Trophoblast cell (in vitro differentiated cells and primary cell): ENCODE data around the gene EXOC3L1.

Source experiments
- DNase-seq, 2 donors: peaks; one replicate each; pipeline ENCODE4 v3.0.0-alpha.2; 2016
- H2AFZ ChIP-seq: 2 replicates; pipeline ENCODE4 v1.6.1; 2013; ENCODE audit warnings: low read length, moderate library complexity, mild to moderate bottlenecking; ENCODE audit not compliant: insufficient read depth, poor library complexity
- H2AK5ac ChIP-seq: 2 replicates; pipeline ENCODE4 v1.6.1; 2013; ENCODE audit warnings: mild to moderate bottlenecking, low read length
- H2BK120ac ChIP-seq: 2 replicates; pipeline ENCODE4 v1.6.1; 2013; ENCODE audit warnings: low read length, mild to moderate bottlenecking, moderate library complexity; ENCODE audit not compliant: insufficient read depth, poor library complexity
- H2BK12ac ChIP-seq: 2 replicates; pipeline ENCODE4 v1.6.1; 2013; ENCODE audit warnings: mild to moderate bottlenecking, low read length, moderate library complexity
- H2BK5ac ChIP-seq: 2 replicates; pipeline ENCODE4 v1.6.1; 2013; ENCODE audit warnings: low read length, low read depth, moderate library complexity, mild to moderate bottlenecking; ENCODE audit not compliant: poor library complexity
- H3K14ac ChIP-seq: 2 replicates; pipeline ENCODE4 v1.6.1; 2013; ENCODE audit warnings: mild to moderate bottlenecking, low read length
- H3K18ac ChIP-seq: 2 replicates; pipeline ENCODE4 v1.6.1; 2013; ENCODE audit warnings: mild to moderate bottlenecking, low read length
- H3K23ac ChIP-seq: 2 replicates; pipeline ENCODE4 v1.6.1; 2013; ENCODE audit warnings: low read length
- H3K27ac ChIP-seq: 2 replicates; pipeline ENCODE4 v1.5.1; 2013; ENCODE audit warnings: low read depth, mild to moderate bottlenecking, inconsistent platforms, low read length, moderate library complexity
- H3K27me3 ChIP-seq: 2 replicates; pipeline ENCODE4 v1.6.1; 2013; ENCODE audit warnings: inconsistent platforms, mild to moderate bottlenecking, low read length, moderate library complexity; ENCODE audit not compliant: insufficient read depth
- H3K36me3 ChIP-seq, 2 experiments: 1 replicate in 1 of 2; 2 replicates in 1 of 2; pipeline ENCODE4 v1.6.1; 2013; ENCODE audit warnings: low read length in 2 of 2, mild to moderate bottlenecking in 2 of 2, moderate library complexity in 1 of 2; ENCODE audit not compliant: insufficient read depth in 2 of 2, control insufficient read depth in 1 of 2
- H3K4ac ChIP-seq: 2 replicates; pipeline ENCODE4 v1.6.1; 2013; ENCODE audit warnings: low read depth, mild to moderate bottlenecking, low read length, moderate library complexity
- H3K4me1 ChIP-seq, 2 experiments: 1 replicate in 1 of 2; 2 replicates in 1 of 2; pipeline ENCODE4 v1.6.1; 2013; ENCODE audit warnings: low read length in 2 of 2, mild to moderate bottlenecking in 2 of 2, moderate library complexity in 1 of 2; ENCODE audit not compliant: insufficient read depth in 2 of 2, control insufficient read depth in 1 of 2
- H3K4me2 ChIP-seq: 2 replicates; pipeline ENCODE4 v1.6.1; 2013; ENCODE audit warnings: inconsistent platforms, mild to moderate bottlenecking, low read length, moderate library complexity
- H3K4me3 ChIP-seq: 2 replicates; pipeline ENCODE4 v1.5.1; 2013; ENCODE audit warnings: mild to moderate bottlenecking, low read depth, low read length, inconsistent platforms
- H3K79me1 ChIP-seq: one replicate; pipeline ENCODE4 v1.6.1; 2013; ENCODE audit warnings: low read length
- H3K79me2 ChIP-seq: 2 replicates; pipeline ENCODE4 v1.6.1; 2013; ENCODE audit warnings: low read length, mild to moderate bottlenecking; ENCODE audit not compliant: control insufficient read depth, insufficient read depth, poor library complexity
- H3K9ac ChIP-seq: 2 replicates; pipeline ENCODE4 v1.6.1; 2013; ENCODE audit warnings: mild to moderate bottlenecking, low read length
- H3K9me3 ChIP-seq: 2 replicates; pipeline ENCODE4 v1.6.1; 2013; ENCODE audit warnings: low read depth, mild to moderate bottlenecking, control low read depth, inconsistent platforms, low read length; ENCODE audit not compliant: insufficient read depth
- H4K12ac ChIP-seq: 2 replicates; pipeline ENCODE4 v1.6.1; 2013; ENCODE audit warnings: low read depth, mild to moderate bottlenecking, low read length, moderate library complexity
- H4K8ac ChIP-seq: 2 replicates; pipeline ENCODE4 v1.6.1; 2013; ENCODE audit warnings: low read depth, mild to moderate bottlenecking, low read length, moderate library complexity
- H4K91ac ChIP-seq: one replicate; pipeline ENCODE4 v1.6.1; 2013; ENCODE audit warnings: low read depth, mild to moderate bottlenecking, low read length, moderate library complexity
- WGBS: extraction: QIAGEN DNeasy Blood & Tissue Kit; methylation state at CpG from one replicate; pipeline ENCODE4 v1.1.7; 2013; ENCODE audit warnings: missing lambda C conversion rate; ENCODE audit not compliant: insufficient read length, insufficient coverage; ENCODE audit errors: extremely low coverage; 5-methylcytosine and 5-hydroxymethylcytosine counted together

Gene EXOC3L1

GRCh38 chr16:67155295-67156142, 34.4 kb downstream of the EXOC3L1 start:
- Histone ChIP-seq H3K79me2 (peaks cover 6% of the 10 kb centered on the region), H2BK120ac (no peak overlapping the region), H3K27me3 (peaks cover 52% of the 10 kb centered on the region), H4K12ac (no peak overlapping the region), H3K4me2 (peak overlapping the region; percentile 51), H3K4ac (no peak overlapping the region), H4K91ac (no peak overlapping the region), H2AK5ac (no peak overlapping the region), H3K79me1 (peaks cover 14% of the 10 kb centered on the region), H3K18ac (no peak overlapping the region), H2BK5ac (no peak overlapping the region), H3K4me1 (peaks cover 0 to 10% of the 10 kb centered on the region in 2 experiments), H3K9ac (no peak overlapping the region), H2BK12ac (no peak overlapping the region), H3K23ac (no peak overlapping the region), H3K36me3 (no peaks in the 10 kb centered on the region), H2AFZ (no peak overlapping the region), H3K9me3 (peaks cover 9% of the 10 kb centered on the region), H3K27ac (no peak overlapping the region), H3K4me3 (no peak overlapping the region), H3K14ac (no peak overlapping the region), H4K8ac (no peak overlapping the region)
- no CpG with 5 or more reads among the region's 74 CpGs for WGBS
- DNase-seq = peak; percentile 90 to 96

DNA sequence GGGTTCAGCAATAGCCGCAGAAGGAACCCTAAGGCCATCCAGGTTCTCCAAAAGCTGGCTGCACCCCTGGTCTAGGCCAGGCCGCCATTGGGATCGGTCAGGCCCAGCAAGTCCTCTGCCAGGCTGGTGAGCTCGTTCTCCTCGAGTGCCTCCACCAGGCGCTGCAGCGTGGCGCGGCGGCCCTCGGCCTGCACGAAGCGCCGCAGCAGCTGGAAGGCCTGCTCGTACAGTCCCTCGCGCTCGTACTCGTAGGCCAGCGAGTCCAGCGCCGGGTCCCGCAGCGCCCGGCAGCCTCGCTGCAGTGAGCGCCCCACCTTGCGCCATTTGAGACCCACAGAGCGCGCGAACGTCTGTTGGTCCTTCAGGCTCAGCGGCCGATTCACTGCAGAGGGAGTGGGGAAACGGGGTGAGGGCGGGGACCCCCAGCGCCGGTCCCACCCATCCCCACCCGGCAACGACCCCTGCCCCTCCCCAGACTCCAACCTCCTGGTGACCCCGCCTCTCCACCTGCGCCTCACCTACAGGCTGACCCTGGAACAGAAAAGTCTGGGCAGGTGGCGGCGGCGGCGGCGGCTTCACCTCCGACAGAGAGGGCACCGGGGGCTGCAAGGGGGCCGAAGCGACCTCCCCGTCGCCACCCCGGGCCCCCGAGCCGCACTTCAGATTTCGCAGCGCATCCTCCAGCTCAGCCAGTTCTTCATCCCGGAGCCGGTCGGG, 35.2 kb downstream of the EXOC3L1 start:
- no CpG with 5 or more reads among the region's 61 CpGs for WGBS
- no peak overlapping the region for H2BK12ac ChIP-seq
- H4K91ac ChIP-seq = no peak overlapping the region
- peaks cover 10% of the 10 kb centered on the region for H3K79me1 ChIP-seq
- no peak overlapping the region for H3K23ac ChIP-seq
- H3K9me3 ChIP-seq = peaks cover 13% of the 10 kb centered on the region
- H3K27me3 ChIP-seq = peaks cover 60% of the 10 kb centered on the region
- H4K8ac ChIP-seq = no peak overlapping the region
- H3K14ac ChIP-seq = no peak overlapping the region
- no peak overlapping the region for H3K4me3 ChIP-seq
- peaks cover 6 to 15% of the 10 kb centered on the region in 2 experiments for H3K4me1 ChIP-seq
- no peak overlapping the region for H2BK5ac ChIP-seq
- H3K18ac ChIP-seq = no peak overlapping the region
- DNase-seq = no peak
- no peak overlapping the region for H2AK5ac ChIP-seq
- no peak overlapping the region for H3K27ac ChIP-seq
- no peak overlapping the region for H4K12ac ChIP-seq
- no peaks in the 10 kb centered on the region for H3K36me3 ChIP-seq
- H3K9ac ChIP-seq = no peak overlapping the region
- no peak overlapping the region for H2AFZ ChIP-seq
- peak overlapping the region; percentile 51 for H3K4me2 ChIP-seq
- no peak overlapping the region for H3K4ac ChIP-seq
- peaks cover 4% of the 10 kb centered on the region for H3K79me2 ChIP-seq
- no peak overlapping the region for H2BK120ac ChIP-seq

DNA sequence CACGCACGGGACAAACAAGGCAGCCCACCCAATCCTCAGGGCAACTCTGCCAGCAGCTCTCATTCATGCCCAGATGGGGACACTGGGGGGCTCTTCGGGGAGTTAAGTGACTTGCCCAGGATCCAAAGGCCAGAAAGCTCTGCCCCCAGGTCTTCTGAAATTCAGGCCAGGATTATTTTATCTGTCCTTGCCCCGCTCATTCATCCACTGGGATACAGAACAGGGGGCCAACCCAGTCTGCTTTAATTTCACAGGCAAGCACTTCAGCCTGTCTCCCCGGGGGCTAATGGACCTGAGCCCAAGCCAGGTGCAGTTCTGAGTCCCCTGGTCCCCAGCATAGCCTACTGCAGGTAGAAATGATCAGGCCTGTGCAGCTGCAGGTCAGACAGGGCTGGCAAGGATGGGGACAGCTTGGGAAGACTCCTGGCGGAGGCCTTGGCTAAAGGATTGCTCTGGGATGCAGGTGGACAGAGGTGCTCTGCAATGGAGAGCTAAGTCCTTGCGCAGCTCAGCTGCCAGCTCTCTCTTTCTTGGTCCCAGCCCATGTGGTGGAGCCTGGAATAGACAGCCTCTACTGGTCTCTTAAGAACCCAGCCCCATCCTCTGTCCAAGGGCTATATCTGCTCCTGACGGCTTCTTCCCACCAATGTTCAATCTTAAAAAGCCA, 38.4 kb downstream of the EXOC3L1 start:
- Histone ChIP-seq H3K4me1 (peaks cover 6 to 11% of the 10 kb centered on the region in 2 experiments), H3K23ac (no peak overlapping the region), H4K12ac (no peak overlapping the region), H3K4me3 (no peak overlapping the region), H3K4ac (no peak overlapping the region), H3K4me2 (peak overlapping the region; percentile 91), H3K18ac (no peak overlapping the region), H2AK5ac (no peak overlapping the region), H2BK12ac (no peak overlapping the region), H3K27me3 (peaks cover 38% of the 10 kb centered on the region), H3K27ac (no peak overlapping the region), H3K36me3 (peaks cover 20 to 27% of the 10 kb centered on the region in 2 experiments), H3K79me2 (no peaks in the 10 kb centered on the region), H3K14ac (no peak overlapping the region), H2AFZ (no peak overlapping the region), H4K91ac (no peak overlapping the region), H2BK5ac (no peak overlapping the region), H3K79me1 (peaks cover 6% of the 10 kb centered on the region), H2BK120ac (no peak overlapping the region), H4K8ac (peak overlapping the region; percentile 69), H3K9ac (no peak overlapping the region), H3K9me3 (peaks cover 16% of the 10 kb centered on the region)
- no CpG with 5 or more reads among the region's 8 CpGs for WGBS
- DNase-seq = peak; percentile 11 to 21

- Histone ChIP-seq H3K27ac (no peak within 1 kb of the TSS), H3K4ac (peak within 1 kb of the TSS; percentile 15), H3K27me3 (peaks cover 32% of the 10 kb centered on the region), H3K14ac (peak within 1 kb of the TSS; percentile 36), H2AFZ (peak within 1 kb of the TSS; percentile 74), H4K12ac (peak within 1 kb of the TSS; percentile 39), H3K18ac (peak within 1 kb of the TSS; percentile 31), H3K4me3 (peak within 1 kb of the TSS; percentile 73), H4K8ac (peak within 1 kb of the TSS; percentile 69), H3K23ac (no peak within 1 kb of the TSS), H3K36me3 (peaks cover 27 to 32% of the 10 kb centered on the region in 2 experiments), H3K9me3 (peaks cover 15% of the 10 kb centered on the region), H2BK12ac (no peak within 1 kb of the TSS), H3K4me2 (peak within 1 kb of the TSS; percentile 91), H4K91ac (peak within 1 kb of the TSS; percentile 62), H3K4me1 (peaks cover 6 to 11% of the 10 kb centered on the region in 2 experiments), H3K79me1 (peaks cover 6% of the 10 kb centered on the region), H2AK5ac (no peak within 1 kb of the TSS), H3K9ac (peak within 1 kb of the TSS; percentile 45), H3K79me2 (no peaks in the 10 kb centered on the region), H2BK5ac (no peak within 1 kb of the TSS), H2BK120ac (no peak within 1 kb of the TSS)
- DNase-seq = no peak
- no CpG with 5 or more reads among the region's 34 CpGs for WGBS
These were observed 39.0 kb downstream of the EXOC3L1 start, which contains the start of gene B3GNT9 for GRCh38 chr16:67150833-67151396. B3GNT9 (minus strand) TSS chr16:67150998; CDS start chr16:67150485, 513 bp downstream.
